ENCODE results near the gene ZNF205.

DNA sequence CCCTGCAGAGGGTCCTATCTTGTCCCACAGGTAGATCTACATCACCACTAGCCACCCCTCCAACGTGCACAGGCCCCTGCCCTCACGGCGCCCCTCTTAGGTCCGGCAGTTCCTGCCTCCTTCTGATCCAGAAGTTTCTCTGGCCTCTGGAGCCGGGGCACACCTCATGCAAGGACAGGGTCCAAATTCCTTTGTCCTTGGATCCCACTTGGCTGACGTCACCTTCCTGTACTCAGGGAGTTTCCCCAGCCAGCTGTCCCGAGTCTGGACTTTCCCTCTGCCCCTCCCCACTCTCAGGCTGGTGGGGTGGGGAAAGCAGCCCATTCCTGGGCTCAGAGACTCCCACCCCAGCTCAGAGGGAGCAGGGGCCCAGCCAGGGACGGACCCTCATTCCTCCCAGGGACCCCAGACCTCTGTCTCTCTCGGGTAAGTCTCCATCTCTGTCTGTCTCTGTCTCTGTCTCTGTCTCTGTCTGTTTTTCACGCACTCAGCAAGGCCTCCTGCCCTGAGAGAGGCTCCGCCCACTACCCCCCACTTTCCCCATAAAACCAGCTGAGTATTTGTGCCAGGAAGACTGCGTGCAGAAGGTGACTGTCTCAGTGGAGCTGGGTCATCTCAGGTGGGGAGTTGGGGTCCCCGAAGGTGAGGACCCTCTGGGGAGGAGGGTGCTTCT, 47.2 kb upstream of the ZNF205 start, which contains the start of gene IL32:
- no peak for TF ChIP-seq RAD51 (IDR thresholded peaks at IDR 0.05; ENCODE audit: borderline replicate concordance)
- TF ChIP-seq CBX2 (IDR thresholded peaks at IDR 0.05; ENCODE audit: low read depth, low read length) = no peak
- TF ChIP-seq CBX2 (CRISPR knock-in tag; IDR thresholded peaks at IDR 0.05; ENCODE audit: low read depth) = no peak

All from HepG2 (cell line).